Measurements from ENCODE around the gene ESRRG. TPM values are rescaled to one million over a fixed set of nuclear protein-coding genes. Genes with fewer than 3 reads are reported as not detected.

ESRRG gene
- total RNA-seq, 1 donor from 2014 or later, result 8.6 TPM

DNA sequence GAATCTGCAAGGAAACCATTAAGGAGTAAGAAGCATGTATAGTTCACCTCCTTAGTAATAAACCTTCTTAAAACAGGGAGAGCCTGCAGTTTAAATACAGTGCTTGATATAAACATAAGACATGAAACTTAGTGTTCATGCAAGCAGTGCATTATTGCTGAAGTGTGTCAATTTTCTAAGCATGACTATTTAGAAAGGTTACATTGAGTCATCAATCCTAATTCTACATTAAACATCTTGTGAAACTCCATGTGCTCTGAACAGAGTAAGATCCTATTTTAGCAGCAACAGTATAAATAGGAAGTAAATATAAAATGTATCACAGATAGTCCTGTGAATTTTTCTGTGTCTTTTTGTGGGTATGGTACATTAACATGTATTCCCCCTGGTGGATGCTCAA is 135.5 kb downstream of the ESRRG start:
- no peak for DNase-seq (ENCODE audit: low spot score in 2 of 2)

DNA sequence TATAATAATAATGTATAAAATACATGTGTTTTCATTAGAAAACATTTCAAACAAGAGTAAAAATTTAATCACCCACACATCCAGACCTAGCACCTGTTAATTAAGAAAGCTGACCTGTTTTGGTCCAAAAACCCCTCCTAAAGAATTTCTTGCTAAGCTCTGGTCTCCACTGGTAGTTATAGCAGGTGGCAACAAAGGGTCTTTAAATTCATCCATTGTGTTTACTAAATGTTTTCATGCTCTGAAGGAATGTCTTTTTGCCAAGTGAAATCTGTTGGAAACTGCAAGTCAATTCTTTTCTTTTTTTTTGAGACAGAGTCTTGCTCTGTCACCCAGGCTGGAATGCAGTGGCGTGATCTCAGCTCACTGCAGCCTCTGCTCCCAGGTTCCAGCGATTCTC is 141.1 kb downstream of the ESRRG start:
- FAIRE-seq, result no peak
- DNase-seq (ENCODE audit: low spot score in 2 of 2), result no peak

More for the DNA sequence above, 135.5 kb downstream of the ESRRG start:
- no peak for FAIRE-seq

DNA sequence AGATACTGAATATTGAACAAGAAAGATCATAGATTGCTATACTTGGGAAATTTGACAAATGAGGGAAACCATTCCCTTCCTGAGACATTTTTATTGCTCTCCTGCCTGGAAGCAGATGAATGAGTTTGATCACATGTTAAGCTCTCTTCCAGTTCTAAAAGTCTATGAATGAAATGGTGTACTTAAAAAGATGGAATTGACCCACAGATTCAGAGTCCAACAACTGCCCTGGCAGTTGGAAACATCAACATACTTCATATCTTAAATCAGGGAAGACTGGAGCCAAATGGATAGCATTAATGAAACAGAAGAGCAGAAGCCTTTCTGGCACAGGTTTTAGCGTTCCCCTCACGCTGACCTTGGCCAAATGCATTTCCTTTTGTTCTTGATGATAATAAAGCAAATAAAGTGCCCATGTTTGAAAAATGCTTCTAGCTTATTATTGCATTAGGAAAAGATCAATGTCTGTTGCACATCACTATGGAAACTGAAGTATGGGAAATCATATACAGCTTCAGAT is 142.6 kb downstream of the ESRRG start:
- no peak for FAIRE-seq
- no peak for DNase-seq (ENCODE audit: low spot score in 2 of 2)

DNA sequence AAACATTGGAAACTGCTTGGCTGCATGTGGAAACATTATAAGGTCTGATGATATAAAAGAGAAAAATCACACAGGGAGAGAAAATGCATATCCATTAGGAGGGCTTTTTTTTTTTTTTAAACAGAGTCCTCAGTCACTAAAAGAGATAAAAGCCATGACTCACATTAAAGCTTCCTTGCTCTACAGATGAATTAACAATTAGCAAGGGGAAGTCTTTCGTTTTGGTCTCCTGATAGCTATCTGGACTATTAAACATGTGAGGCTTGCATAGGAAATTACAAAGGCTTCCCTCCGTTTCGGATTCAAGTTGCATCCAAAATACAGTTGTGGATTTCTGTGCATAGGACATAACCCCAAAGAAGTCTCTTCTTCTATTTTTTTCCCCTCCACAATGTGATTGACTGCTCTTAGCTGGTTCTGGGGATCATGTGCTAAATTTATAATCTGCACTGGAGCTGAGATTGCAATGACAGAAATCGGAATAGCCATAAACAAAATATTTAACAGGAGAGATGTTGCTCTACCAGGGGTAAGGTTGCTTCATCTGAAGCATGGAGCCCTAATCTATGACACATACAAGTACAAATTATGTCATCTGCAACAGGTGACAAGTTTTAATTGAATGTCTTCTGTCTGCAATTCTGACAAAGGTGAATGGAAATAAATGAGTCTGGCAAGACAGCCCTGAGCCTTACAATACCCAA is 146.8 kb downstream of the ESRRG start:
- FAIRE-seq, result no peak
- no peak for DNase-seq (ENCODE audit: low spot score in 2 of 2)

DNA sequence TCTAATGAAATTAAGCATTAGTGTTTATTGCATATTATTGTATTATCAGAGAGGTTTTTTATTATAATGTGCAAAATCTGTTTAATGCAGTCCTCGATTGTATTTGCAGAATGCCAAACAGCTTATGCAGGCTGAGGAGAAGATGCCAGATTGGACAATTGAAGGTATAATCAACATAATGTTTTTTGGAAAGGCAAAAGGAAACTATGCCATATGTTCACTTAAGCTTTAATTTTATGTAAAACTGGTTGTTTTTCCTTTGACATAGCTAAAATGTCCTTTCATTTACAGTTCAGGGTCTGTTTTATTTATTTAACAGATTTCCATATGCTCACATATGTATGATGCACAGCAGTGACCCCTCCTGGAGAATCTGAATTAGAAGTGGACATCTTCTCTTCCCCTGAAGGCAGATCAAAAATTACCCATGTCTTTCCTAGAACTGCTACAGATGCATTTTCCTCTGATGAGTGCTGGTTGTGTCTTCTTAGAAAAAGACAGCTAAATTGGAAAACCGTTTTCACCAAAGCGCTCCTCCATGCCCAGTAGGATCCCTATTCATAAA is 156.5 kb downstream of the ESRRG start:
- no peak for DNase-seq (ENCODE audit: low spot score in 2 of 2)
- FAIRE-seq, result no peak

DNA sequence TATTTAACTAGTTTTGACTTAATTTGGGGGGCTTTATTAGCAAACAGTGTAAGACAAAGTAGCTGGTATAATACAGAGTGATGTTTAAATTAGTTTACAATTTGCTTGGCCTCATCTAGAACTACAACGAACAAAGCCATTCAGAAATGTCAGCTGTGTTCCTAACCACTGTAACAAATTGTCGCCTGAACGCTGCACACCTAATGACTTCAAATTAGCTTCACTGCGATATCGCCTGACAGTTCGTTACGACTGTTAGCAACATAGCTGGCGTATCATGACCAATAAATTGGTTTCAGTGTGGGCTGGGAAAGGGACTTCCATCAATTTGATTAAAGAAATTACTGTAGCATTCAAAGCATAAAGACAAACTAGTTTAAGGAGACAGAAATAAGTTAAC is 160.1 kb downstream of the ESRRG start:
- FAIRE-seq, result no peak
- DNase-seq (ENCODE audit: low spot score in 2 of 2), result no peak

DNA sequence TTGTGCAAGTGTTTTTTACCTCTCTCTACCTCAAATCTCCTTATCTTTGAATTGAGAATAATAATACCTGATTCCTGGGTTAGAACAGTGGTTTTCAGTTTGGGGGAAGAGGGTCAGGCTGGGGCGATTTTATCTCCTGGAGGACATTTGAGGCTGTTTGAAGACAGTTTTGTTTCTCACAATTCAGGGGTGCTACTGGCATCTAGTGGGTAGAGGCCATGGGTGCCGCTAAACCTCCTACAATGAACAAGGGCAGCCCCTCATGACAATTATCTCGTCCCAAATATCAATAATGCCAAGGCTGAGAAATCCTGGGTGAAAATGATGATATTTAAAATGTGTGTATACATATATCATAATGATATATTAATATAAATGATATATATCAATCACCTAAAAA is 160.8 kb downstream of the ESRRG start:
- DNase-seq (ENCODE audit: low spot score in 2 of 2), result no peak
- FAIRE-seq, result no peak

DNA sequence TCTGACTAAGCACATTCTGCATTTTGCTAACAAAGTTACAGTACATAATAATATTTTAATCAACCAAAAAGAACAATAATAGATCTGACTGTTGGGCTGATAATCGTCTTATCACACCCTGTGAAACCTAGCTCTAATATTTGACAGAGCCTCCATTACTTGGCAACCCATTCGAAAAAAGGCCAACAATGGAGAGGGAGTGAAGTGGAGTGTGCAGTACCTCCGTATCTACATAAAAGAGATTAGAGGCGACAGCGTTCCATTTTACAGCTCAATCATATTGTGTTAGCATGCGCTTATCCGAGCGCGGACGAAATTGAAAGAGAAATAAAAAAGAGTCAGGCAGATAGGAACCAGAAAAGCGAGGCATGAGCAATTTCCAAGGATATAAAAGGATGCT is 162.7 kb downstream of the ESRRG start:
- DNase-seq (ENCODE audit: low spot score in 2 of 2), result no peak
- no peak for FAIRE-seq

DNA sequence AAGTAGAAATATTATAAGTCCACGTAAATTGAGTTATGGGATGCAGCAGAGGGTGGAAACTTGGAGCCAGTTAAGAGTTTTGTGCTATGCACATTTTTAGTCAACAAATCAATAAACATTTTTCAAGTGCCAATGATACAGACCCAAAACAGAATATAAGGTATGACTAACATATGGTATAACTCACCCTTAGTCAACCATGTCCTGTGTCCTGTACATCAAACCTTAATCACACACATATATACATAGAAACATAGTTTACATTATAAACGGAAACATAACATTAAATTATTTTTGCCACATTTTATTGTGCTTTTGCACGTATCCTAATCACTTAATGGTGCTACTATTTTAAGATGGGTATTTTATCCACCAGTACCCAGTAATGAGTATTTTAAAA is 163.9 kb downstream of the ESRRG start:
- DNase-seq (ENCODE audit: low spot score in 2 of 2), result no peak
- FAIRE-seq, result no peak

DNA sequence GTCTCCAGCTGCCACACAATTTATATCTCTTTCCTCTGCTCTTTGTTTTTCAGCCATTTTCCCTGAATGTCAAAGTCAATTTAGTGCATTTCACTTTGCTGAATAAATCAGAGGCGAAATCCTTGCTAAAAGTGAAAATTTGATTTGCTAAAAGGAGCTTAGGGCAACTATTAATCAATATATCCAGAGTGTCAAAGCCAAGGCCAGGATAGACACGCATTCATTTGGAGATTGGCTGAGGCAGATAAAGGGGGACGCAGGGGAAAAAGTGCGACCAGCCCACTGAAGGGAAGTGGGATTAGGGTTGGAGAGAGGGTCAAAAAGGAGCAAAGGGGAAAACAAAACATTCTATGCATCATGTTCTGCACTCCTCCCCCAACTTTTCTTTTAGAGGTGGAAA is 167.6 kb downstream of the ESRRG start:
- no peak for DNase-seq (ENCODE audit: low spot score in 2 of 2)
- FAIRE-seq, result no peak

DNA sequence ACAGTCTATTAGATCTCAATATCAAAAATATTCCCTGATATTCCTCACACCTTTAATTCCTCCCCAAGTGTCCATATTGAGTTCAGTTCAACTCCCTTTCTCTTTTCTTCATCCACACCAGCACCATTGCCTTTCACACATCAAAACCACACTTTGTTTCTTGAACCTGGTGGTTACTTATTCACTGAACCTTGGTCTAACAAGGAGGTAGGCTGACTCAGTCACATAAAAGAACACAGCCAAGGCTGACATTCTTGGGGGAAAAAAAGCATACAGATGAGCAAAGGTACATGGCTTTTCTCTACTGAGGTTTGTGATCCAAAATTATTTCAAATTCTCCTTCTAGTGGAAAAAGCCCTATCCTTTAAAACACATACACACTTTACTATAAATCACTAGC is 168.3 kb downstream of the ESRRG start:
- no peak for FAIRE-seq
- no peak for DNase-seq (ENCODE audit: low spot score in 2 of 2)

DNA sequence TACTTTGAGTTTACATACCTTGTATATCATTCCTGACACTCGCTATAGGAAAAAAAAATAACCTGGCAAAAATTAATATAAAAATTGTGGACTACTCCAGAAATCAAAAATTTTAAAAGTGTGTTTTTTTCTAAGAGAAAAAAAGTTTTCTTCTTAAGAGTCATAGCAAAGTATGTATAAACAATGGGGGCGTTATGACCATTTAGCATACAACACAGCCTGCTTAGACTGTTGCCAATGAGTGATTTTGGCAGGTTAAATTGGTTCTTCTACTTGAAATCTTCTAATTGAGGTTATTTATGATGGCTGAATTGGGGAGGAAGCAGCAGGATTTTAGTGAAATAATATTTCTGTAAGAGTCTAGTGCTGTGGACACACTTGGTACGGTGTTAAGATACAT is 169.5 kb downstream of the ESRRG start:
- no peak for FAIRE-seq
- DNase-seq (ENCODE audit: low spot score in 2 of 2), result no peak

DNA sequence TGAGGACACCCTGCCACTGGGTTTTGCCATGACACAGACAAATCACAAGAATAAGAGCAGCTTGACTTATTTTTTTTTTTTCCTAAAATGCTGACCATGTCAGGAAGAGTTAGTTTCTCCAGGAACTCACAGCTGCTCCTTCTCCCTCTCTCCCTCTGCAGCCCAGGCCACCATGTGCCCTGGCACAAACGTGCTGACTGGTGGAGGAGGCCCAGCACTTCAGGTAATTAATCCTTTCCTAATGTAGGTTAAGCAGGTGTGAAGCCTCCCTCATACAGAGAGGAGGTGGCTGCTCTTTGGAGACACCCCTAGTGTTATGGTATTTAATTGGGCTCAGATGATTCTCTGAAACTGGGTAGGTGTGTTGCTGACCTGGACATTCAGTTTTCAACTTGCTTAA is 170.2 kb downstream of the ESRRG start:
- no peak for DNase-seq (ENCODE audit: low spot score in 2 of 2)
- FAIRE-seq, result no peak

DNA sequence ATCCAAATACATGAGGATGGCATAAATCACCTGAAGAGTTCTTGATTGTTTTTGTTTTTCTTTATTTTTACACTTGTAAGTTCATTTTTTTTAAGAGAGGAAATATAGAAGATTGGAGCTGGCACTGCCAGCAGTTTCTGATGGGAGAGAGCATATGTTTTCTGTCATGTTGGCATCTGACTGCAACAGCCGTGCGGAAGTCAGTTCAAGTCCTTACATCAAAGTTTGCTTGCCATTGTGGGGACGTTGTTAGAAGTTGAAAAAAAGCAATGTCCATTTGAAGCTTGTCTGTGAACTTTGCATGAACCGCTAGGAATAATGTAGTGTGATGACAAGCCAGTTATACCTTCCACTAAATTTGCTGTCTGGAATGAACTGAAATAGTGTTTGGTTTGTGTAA is 173.4 kb downstream of the ESRRG start:
- DNase-seq (ENCODE audit: low spot score in 2 of 2) (no peak), FAIRE-seq (no peak)

DNA sequence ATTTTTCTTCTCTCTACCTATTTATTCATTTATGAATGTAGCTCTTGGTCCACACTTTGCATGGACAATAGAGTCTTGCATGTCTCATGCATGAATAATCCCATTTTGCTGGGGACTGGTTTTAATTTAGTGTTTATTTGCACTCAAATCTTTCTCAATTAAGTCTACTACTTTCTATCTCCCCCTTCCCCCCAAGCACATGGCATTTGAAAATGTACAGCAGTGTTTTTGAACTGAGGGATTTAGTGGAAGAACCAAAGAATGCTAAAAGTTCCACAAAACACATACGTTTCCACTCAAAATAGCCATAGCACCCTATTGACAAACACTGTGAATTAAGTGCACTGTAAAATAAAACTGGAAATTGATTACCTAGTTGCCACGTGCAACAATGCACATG is 180.5 kb downstream of the ESRRG start:
- no peak for FAIRE-seq

DNA sequence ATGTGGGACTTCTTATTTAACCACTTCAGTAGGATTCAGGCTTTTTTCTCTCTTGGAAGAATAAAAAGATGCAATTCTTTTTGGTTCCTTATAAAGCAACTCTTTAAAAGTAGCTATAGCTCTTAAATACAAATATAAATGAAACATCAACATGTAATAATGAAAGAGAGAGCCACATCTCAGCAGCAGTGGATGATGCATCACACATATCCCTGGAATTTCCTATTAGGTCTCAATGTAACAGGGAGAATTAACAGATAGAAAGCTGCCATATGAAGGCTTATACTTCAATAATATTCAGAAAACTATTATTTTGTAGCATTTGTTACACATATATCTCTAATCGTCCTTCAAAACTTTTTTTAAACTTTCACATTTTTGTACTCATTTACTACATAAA is 181.0 kb downstream of the ESRRG start:
- FAIRE-seq (no peak), DNase-seq (ENCODE audit: low spot score in 2 of 2) (no peak)

More for the DNA sequence above, 180.5 kb downstream of the ESRRG start:
- DNase-seq (ENCODE audit: low spot score in 2 of 2), result no peak

DNA sequence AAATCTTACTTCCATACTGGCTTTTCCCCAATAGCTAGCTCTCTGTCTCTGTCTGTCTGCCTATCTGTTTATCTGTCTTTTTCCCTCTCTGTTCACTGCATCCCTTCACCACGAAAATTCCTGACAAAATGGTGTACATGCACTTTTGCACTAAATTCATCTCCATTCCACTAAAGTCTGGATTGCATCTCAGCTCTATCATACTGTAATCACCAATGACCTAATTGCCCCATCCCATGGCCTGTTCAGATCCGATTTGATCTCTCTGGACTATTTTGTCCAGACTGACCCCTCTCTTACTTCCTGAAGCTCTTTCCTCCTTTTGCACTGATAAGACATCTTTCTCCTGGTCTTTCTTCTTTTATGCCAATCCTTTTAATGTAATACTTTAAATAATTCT is 187.5 kb downstream of the ESRRG start:
- FAIRE-seq (no peak), DNase-seq (ENCODE audit: low spot score in 2 of 2) (no peak)

DNA sequence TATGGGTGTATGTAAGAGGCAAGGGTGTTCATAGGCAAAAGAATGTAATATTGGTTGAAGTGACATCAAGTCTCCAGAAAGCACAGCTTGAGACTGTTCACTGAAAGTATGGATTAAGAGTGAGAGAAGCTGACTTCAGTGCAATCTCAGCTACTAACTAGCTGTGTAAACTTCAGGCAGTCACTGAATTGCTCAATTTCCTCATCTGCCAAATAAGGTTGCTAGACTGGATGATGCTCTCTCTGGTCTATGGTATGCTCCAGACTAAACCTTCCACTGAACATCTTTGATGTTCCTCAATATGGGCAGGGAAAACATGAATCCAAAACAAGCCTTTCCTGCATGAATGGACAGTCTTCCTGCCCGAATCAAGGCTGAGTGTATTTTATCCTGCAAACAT is 188.2 kb downstream of the ESRRG start:
- no peak for DNase-seq (ENCODE audit: low spot score in 2 of 2)
- FAIRE-seq, result no peak

DNA sequence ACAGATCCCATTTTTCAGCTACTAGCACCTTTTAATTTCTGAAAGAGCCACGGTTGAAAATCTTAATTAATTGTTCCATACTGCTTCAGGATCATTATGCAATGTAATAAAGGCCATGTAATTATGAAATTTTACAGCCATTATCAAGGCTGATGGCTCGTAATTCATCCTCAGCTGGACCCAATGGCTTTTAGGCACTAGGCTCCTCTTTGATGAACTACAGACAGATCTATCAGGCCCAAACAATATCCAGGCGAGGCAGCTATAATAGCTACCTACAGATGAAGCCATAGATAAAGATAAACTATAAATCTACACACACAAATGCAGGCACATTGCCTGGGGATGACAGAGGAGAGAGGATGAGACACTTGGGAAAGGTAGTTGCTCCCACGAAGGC is 189.5 kb downstream of the ESRRG start:
- FAIRE-seq, result no peak

DNA sequence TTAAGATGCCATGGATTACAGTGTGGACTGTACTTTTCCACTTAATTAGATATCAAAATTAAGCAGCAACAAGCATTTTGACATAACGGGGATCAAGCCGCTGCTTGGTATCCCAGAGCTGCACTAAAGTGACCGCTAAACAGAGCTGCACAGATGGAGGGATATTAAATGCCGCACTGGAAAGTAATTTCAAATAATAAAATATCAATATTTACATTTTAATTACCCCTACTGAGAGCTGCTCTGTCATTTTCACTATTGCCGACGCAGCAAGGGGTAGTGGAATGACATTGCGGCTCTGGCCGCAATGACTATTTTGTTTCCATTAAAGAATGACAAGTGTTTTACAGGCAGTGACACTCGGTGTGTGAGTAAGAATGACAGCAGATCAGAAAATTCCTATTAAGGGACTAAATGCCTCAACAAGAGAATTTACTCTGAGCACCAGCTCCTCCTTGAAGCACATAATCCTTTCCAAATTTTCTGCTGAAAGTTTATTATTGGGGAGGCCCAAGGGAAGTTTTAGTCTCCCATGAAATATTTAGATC is 190.9 kb downstream of the ESRRG start:
- no peak for DNase-seq (ENCODE audit: low spot score in 2 of 2)
- no peak for FAIRE-seq

More for the DNA sequence above, 189.5 kb downstream of the ESRRG start:
- DNase-seq (ENCODE audit: low spot score in 2 of 2), result no peak

DNA sequence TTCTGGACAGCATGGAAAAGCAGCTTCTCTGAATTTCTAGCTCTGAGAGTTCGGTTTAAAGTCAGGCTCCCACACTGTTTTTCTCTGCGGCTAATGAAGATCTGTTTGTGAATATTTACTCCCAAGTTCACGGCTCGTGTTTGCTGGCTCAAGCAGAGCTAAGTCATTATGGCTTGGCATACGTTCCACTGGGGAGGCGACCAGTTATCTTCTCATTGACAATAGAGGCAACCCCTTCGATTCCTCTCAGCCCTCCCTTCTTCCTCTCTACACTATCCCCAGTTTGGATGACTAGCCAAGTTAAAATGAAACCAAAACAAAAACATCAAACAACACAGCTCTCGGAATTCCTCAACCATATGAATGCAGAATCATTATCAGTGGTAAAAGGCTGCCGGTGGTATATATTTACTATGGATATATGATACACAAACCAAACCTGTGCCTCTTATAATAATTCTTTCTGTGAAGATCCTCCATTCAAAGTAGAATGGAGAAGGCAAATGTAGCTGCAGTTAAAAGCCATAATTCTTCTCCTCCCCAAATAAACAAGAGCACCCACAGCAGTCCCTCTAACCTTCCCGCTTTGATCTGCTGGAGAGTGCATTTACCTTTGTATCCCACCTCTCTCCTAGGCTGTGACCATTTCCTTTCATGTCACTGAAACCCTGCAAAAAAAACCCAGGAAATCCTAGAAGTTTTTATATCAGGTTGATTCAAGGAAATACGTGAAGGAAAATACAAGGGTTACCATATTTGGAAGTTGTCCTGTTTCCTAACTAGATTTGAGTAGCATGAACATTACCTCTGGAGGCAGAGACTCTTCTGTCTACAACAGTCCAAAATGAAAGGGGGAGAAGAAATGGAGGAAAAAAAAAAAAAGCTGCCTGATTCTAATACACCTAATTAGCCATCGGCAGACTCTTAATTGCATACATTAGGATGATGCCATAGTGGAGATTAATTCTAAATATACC is 191.7 kb downstream of the ESRRG start:
- DNase-seq (ENCODE audit: low spot score in 2 of 2) (no peak), FAIRE-seq (no peak)

Data from frontal cortex (tissue), 4 donors.